HG02623 (cell line): ENCODE data around the gene USH2A.

ENCODE experiments used
- ATAC-seq: cut with Tn5 transposase; IDR thresholded peaks from one replicate; pipeline ENCODE4 v1.9.1; 2021; ENCODE audit warnings: moderate library complexity; ENCODE audit not compliant: unreplicated experiment

The USH2A gene

GRCh38 chr1:215652371-215652770, 770.9 kb downstream of the USH2A start:
- ATAC-seq = no peak

- no peak for ATAC-seq
These were observed 771.4 kb downstream of the USH2A start for GRCh38 chr1:215651867-215652266.

- ATAC-seq = no peak
These were observed 772.6 kb downstream of the USH2A start for GRCh38 chr1:215650446-215651149.

- ATAC-seq = no peak
These were observed 774.3 kb downstream of the USH2A start for GRCh38 chr1:215648957-215649356.

GRCh38 chr1:215647738-215648137, 775.5 kb downstream of the USH2A start:
- no peak for ATAC-seq

- no peak for ATAC-seq
These were observed 777.4 kb downstream of the USH2A start for GRCh38 chr1:215645861-215646260.

- no peak for ATAC-seq
These were observed 778.1 kb downstream of the USH2A start for GRCh38 chr1:215645182-215645581.

- no peak for ATAC-seq
These were observed 779.5 kb downstream of the USH2A start for GRCh38 chr1:215643592-215644321.

- ATAC-seq = no peak
These were observed 782.7 kb downstream of the USH2A start for GRCh38 chr1:215640429-215641148.

- no peak for ATAC-seq
These were observed 786.1 kb downstream of the USH2A start for GRCh38 chr1:215637041-215637573.

- ATAC-seq = no peak
These were observed 786.8 kb downstream of the USH2A start for GRCh38 chr1:215636258-215636965.

- no peak for ATAC-seq
These were observed 787.4 kb downstream of the USH2A start for GRCh38 chr1:215635827-215636226.

GRCh38 chr1:215631489-215631888, 791.8 kb downstream of the USH2A start:
- no peak for ATAC-seq

- no peak for ATAC-seq
These were observed 792.2 kb downstream of the USH2A start for GRCh38 chr1:215631040-215631439.

- no peak for ATAC-seq
These were observed 797.3 kb downstream of the USH2A start for GRCh38 chr1:215625949-215626348.

GRCh38 chr1:215623162-215623561, 800.1 kb downstream of the USH2A start:
- no peak for ATAC-seq

- ATAC-seq = no peak
These were observed 805.3 kb downstream of the USH2A start for GRCh38 chr1:215617979-215618378.

GRCh38 chr1:215612391-215612790, 810.9 kb downstream of the USH2A start:
- no peak for ATAC-seq

GRCh38 chr1:215608646-215609045, 814.6 kb downstream of the USH2A start:
- ATAC-seq = no peak

- ATAC-seq = no peak
These were observed 815.8 kb downstream of the USH2A start for GRCh38 chr1:215607412-215607811.
